SJCRH30 (cell line): Measurements from ENCODE around the gene B3GAT1. TPM values are rescaled to one million over a fixed set of nuclear protein-coding genes. Genes with fewer than 3 reads are reported as not detected.
"Not testable (repeated sequence)": the region's sequence is repeated elsewhere in the genome, so short reads cannot be mapped to it uniquely, and the experiment has no call there.

Experiments
- DNase-seq, 2 experiments: peaks; one replicate each; pipeline ENCODE4 v3.0.0-alpha.2; 2015 to 2020
- H3K27ac ChIP-seq: fragments of 250-450 bp; sonication (Bioruptor Pico); 2 replicates; pipeline ENCODE4 v1.5.1; 2020; ENCODE audit warnings: mild to moderate bottlenecking, moderate library complexity
- H3K27me3 ChIP-seq: fragments of 250-450 bp; sonication (Bioruptor Pico); 2 replicates; pipeline ENCODE4 v1.5.1; 2020; ENCODE audit warnings: mild to moderate bottlenecking, moderate library complexity
- H3K36me3 ChIP-seq: fragments of 250-450 bp; sonication (Bioruptor Pico); 2 replicates; pipeline ENCODE4 v1.5.1; 2020; ENCODE audit warnings: mild to moderate bottlenecking, moderate library complexity
- H3K4me1 ChIP-seq: fragments of 250-450 bp; sonication (Bioruptor Pico); 2 replicates; pipeline ENCODE4 v1.5.1; 2020; ENCODE audit warnings: mild to moderate bottlenecking, moderate library complexity
- H3K4me3 ChIP-seq: fragments of 250-450 bp; sonication (Bioruptor Pico); 2 replicates; pipeline ENCODE4 v1.5.1; 2020; ENCODE audit warnings: mild to moderate bottlenecking, moderate library complexity
- H3K9me3 ChIP-seq: fragments of 250-450 bp; sonication (Bioruptor Pico); replicated peaks from 2 replicates; pipeline ENCODE4 v1.5.1; 2020; ENCODE audit warnings: mild to moderate bottlenecking, moderate library complexity
- total RNA-seq: library from RNA; depleted of rRNA; stranded (reverse); fragments of >200 nt; shearing (Covaris generic); gene quantifications from 2 replicates; pipeline ENCODE4 v1.2.3, GENCODE V29; 2014

The B3GAT1 gene
- total RNA-seq, 1 experiment from 2014 or later = not detected

GRCh38 chr11:134447696-134448095, 35.7 kb upstream of the B3GAT1 start:
- DNase-seq = no peak
- Histone ChIP-seq H3K27ac (no peak overlapping the region), H3K36me3 (no peaks in the 10 kb centered on the region), H3K9me3 (no peaks in the 10 kb centered on the region), H3K27me3 (no peaks in the 10 kb centered on the region), H3K4me1 (no peaks in the 10 kb centered on the region), H3K4me3 (no peak overlapping the region)

- Histone ChIP-seq H3K9me3 (no peaks in the 10 kb centered on the region), H3K4me1 (no peaks in the 10 kb centered on the region), H3K36me3 (no peaks in the 10 kb centered on the region), H3K27ac (no peak overlapping the region), H3K27me3 (no peaks in the 10 kb centered on the region), H3K4me3 (no peak overlapping the region)
- DNase-seq = no peak
These were observed 33.7 kb upstream of the B3GAT1 start for GRCh38 chr11:134445601-134446325.

DNA sequence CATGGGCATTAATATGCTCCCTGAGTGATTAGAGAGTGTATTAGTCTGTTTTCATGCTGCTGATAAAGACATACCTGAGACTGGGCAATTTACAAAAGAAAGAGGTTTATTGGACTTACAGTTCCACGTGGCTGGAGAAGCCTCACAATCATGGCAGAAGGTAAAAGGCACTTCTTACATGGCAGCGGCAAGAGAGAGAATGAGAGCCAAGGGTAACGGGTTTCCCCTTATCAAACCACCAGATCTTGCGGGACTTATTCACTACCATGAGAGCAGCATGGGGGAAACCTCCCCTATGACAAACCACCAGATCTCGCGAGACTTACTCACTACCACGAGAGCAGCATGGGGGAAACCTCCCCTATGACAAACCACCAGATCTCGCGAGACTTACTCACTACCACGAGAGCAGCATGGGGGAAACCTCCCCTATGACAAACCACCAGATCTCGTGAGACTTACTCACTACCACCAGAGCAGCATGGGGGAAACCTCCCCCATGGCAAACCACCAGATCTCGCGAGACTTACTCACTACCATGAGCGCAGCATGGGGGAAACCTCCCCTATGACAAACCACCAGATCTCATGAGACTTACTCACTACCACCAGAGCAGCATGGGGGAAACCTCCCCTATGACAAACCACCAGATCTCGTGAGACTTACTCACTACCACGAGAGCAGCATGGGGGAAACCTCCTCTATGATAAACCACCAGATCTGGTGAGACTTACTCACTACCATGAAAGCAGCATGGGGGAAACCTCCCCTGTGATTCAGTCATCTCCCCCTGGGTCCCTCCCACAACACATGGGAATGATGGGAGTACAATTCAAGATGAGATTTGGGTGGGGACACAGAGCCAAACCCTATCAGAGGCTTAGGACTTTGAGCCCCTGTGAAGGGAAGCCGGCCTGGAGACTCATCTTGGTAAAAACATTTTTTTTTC, 32.4 kb upstream of the B3GAT1 start:
- not testable (repeated sequence) for DNase-seq, H3K4me1 ChIP-seq, H3K4me3 ChIP-seq, H3K27ac ChIP-seq, H3K27me3 ChIP-seq, H3K9me3 ChIP-seq, H3K36me3 ChIP-seq

DNA sequence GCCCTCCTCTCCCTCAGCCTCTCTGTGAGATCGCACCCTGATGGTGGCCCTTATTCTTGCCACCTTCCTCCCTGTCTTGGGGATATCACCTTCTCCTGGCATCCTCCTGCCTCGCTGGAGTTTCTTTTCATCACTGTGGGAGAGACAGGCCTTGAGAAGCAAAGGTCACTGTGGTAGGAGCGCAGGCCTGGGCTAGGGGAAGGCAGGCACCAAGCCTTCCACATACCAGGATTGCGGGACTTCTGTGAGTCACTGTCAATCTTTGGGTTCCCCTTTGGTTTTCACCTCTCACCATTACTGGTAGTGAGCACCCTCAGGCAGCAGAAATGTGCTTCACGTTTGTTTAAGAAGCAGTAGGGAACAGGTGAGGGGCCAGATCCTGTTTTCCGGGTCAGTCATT, 31.2 kb upstream of the B3GAT1 start:
- Histone ChIP-seq H3K9me3 (no peaks in the 10 kb centered on the region), H3K4me1 (no peaks in the 10 kb centered on the region), H3K36me3 (no peaks in the 10 kb centered on the region), H3K4me3 (no peak overlapping the region), H3K27ac (no peak overlapping the region), H3K27me3 (no peaks in the 10 kb centered on the region)
- DNase-seq = no peak

- no peaks in the 10 kb centered on the region for H3K9me3 ChIP-seq
- no peak for DNase-seq
- H3K27ac ChIP-seq = no peak overlapping the region
- H3K4me3 ChIP-seq = no peak overlapping the region
- H3K4me1 ChIP-seq = no peaks in the 10 kb centered on the region
- H3K27me3 ChIP-seq = 0 out of 2 replicates have a peak, but pooled peaks cover 1% of the 10 kb centered on the region
- H3K36me3 ChIP-seq = no peaks in the 10 kb centered on the region
These were observed 30.2 kb upstream of the B3GAT1 start for GRCh38 chr11:134442246-134442645.

- DNase-seq = no peak
- no peaks in the 10 kb centered on the region for H3K9me3 ChIP-seq
- H3K27me3 ChIP-seq = 0 out of 2 replicates have a peak, but pooled peaks cover 2% of the 10 kb centered on the region
- no peak overlapping the region for H3K27ac ChIP-seq
- H3K36me3 ChIP-seq = no peaks in the 10 kb centered on the region
- H3K4me1 ChIP-seq = no peaks in the 10 kb centered on the region
- no peak overlapping the region for H3K4me3 ChIP-seq
These were observed 29.7 kb upstream of the B3GAT1 start for GRCh38 chr11:134441706-134442105.

DNA sequence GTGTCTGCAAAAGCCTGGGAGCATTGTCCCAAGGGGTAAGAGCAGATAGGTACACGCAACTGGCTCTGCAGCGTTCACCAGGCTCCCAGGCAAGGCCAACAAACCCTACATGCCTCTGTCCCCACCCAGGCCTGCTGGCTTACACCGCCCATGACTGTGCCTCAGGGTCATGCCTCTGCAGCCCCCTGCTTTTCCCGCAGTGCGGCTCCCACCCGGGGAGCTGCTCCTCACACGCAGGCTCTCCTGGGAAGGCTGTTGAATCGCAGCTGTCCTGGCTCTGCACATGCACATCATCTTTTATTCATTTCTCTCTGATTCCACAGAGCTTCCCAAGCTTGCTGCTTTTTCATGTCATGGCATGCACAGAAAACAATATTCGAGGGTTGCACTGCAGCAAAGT, 29.2 kb upstream of the B3GAT1 start:
- Histone ChIP-seq H3K4me3 (no peak overlapping the region), H3K27me3 (0 out of 2 replicates have a peak, but pooled peaks cover 2% of the 10 kb centered on the region), H3K9me3 (no peaks in the 10 kb centered on the region), H3K27ac (no peak overlapping the region), H3K4me1 (no peaks in the 10 kb centered on the region), H3K36me3 (no peaks in the 10 kb centered on the region)
- DNase-seq = no peak

DNA sequence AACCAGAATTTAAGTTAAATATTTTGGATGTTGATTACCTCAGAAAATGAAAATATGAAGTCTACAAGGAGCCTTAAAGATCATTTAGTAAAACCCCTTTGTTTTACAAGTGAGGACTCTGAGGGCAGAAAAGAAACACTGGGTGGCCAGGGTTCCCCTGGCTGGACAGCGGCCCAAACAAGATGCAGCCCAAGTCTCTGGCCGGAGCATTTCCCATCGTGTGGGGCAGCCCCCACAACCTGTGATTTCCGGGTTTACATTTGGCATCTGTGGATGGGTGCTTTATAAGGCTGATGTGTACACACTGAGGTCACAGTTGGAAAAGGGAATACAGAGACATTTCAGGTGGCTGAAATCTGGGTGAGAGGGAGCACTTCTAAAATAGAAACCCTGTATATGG, 28.8 kb upstream of the B3GAT1 start:
- no peaks in the 10 kb centered on the region for H3K36me3 ChIP-seq
- H3K4me1 ChIP-seq = no peaks in the 10 kb centered on the region
- no peaks in the 10 kb centered on the region for H3K9me3 ChIP-seq
- 0 out of 2 replicates have a peak, but pooled peaks cover 2% of the 10 kb centered on the region for H3K27me3 ChIP-seq
- H3K4me3 ChIP-seq = no peak overlapping the region
- no peak for DNase-seq
- no peak overlapping the region for H3K27ac ChIP-seq

GRCh38 chr11:134438542-134439537, 26.8 kb upstream of the B3GAT1 start:
- Histone ChIP-seq H3K27me3 (0 out of 2 replicates have a peak, but pooled peaks cover 2% of the 10 kb centered on the region), H3K27ac (no peak overlapping the region), H3K36me3 (no peaks in the 10 kb centered on the region), H3K4me3 (no peak overlapping the region), H3K9me3 (no peaks in the 10 kb centered on the region), H3K4me1 (no peaks in the 10 kb centered on the region)
- DNase-seq = no peak

- no peak for DNase-seq
- Histone ChIP-seq H3K36me3 (no peaks in the 10 kb centered on the region), H3K27me3 (0 out of 2 replicates have a peak, but pooled peaks cover 2% of the 10 kb centered on the region), H3K9me3 (no peaks in the 10 kb centered on the region), H3K4me3 (no peak overlapping the region), H3K27ac (no peak overlapping the region), H3K4me1 (no peaks in the 10 kb centered on the region)
These were observed 25.8 kb upstream of the B3GAT1 start for GRCh38 chr11:134437821-134438220.

- H3K27me3 ChIP-seq = 0 out of 2 replicates have a peak, but pooled peaks cover 2% of the 10 kb centered on the region
- DNase-seq = no peak
- no peaks in the 10 kb centered on the region for H3K36me3 ChIP-seq
- H3K27ac ChIP-seq = no peak overlapping the region
- H3K9me3 ChIP-seq = no peaks in the 10 kb centered on the region
- H3K4me1 ChIP-seq = no peaks in the 10 kb centered on the region
- no peak overlapping the region for H3K4me3 ChIP-seq
These were observed 24.7 kb upstream of the B3GAT1 start for GRCh38 chr11:134436781-134437180.

GRCh38 chr11:134433806-134434205, 21.8 kb upstream of the B3GAT1 start:
- DNase-seq = no peak
- Histone ChIP-seq H3K4me1 (no peaks in the 10 kb centered on the region), H3K27me3 (peaks cover 6% of the 10 kb centered on the region; the same call in 1 of the 2 replicates), H3K9me3 (no peaks in the 10 kb centered on the region), H3K36me3 (no peaks in the 10 kb centered on the region), H3K4me3 (no peak overlapping the region), H3K27ac (no peak overlapping the region)

DNA sequence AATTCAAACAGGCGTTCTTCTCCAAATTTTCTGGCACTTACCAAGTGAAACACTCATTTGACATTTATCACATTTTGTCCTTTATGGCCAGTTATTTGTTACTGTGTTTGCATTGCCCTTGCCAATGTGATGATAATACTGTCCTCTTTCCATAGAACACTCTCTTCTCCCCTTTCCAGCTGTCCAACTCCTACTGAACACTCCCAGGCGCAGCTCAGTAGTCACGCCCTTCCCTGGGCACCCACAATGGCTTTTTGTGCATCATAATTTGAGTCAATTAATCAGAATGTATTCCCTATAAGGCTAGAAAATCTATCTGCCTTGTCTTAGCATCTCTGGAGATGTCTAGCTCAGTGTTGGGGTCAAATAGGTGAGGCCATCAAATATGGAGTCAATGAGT, 21.2 kb upstream of the B3GAT1 start:
- H3K36me3 ChIP-seq = no peaks in the 10 kb centered on the region
- H3K4me1 ChIP-seq = no peaks in the 10 kb centered on the region
- peaks cover 6% of the 10 kb centered on the region; the same call in 1 of the 2 replicates for H3K27me3 ChIP-seq
- no peak overlapping the region for H3K27ac ChIP-seq
- no peak for DNase-seq
- no peaks in the 10 kb centered on the region for H3K9me3 ChIP-seq
- H3K4me3 ChIP-seq = no peak overlapping the region

DNA sequence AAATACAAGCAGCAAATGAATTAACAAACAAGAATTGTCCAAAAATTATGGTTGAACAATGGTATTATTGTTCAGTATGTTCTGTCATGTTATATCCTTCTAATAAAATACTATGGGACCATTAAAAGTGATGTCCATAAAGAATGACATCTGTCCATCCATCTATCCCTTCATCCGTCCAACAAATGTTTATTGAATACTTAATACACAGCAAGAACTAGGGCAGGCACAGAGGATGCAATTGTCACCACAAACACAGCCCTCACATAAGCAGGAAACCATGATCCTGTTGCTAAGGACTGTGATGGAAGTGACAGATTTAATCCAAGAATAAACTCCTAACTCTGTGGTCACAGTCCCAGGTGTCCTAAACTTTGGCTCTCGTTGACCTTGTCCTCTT, 20.7 kb upstream of the B3GAT1 start:
- Histone ChIP-seq H3K27ac (no peak overlapping the region), H3K9me3 (no peaks in the 10 kb centered on the region)
- DNase-seq = no peak

More for the DNA sequence above, 20.7 kb upstream of the B3GAT1 start:
- H3K36me3 ChIP-seq = no peaks in the 10 kb centered on the region
- H3K27me3 ChIP-seq = peaks cover 6% of the 10 kb centered on the region; the same call in 1 of the 2 replicates
- no peaks in the 10 kb centered on the region for H3K4me1 ChIP-seq
- no peak overlapping the region for H3K4me3 ChIP-seq
